Vagina (tissue), 2 donors: Measurements from ENCODE around the gene OR10A2. TPM values are rescaled to one million over a fixed set of nuclear protein-coding genes. Genes with fewer than 3 reads are reported as not detected.

Experiments
- DNase-seq, 2 donors: peaks; one replicate each; pipeline ENCODE4 v3.0.0-alpha.2; 2017; ENCODE audit errors: extremely low spot score in 2 of 2
- H3K27ac ChIP-seq: fragments of 200-600 bp; sonication (generic); one replicate; pipeline ENCODE4 v1.5.1; 2019
- H3K27me3 ChIP-seq: fragments of 200-600 bp; sonication (generic); one replicate; pipeline ENCODE4 v1.5.1; 2019
- H3K36me3 ChIP-seq, 2 donors: fragments of 200-600 bp; sonication (generic); one replicate each; pipeline ENCODE4 v1.5.1; 2017 to 2019
- H3K4me1 ChIP-seq: fragments of 200-600 bp; sonication (generic); one replicate; pipeline ENCODE4 v1.5.1; 2019
- H3K4me3 ChIP-seq, 2 donors: fragments of 200-600 bp; sonication (generic); 1 replicate in 1 of 2; 2 replicates in 1 of 2; pipeline ENCODE4 v1.5.1; 2016 to 2019
- H3K9me3 ChIP-seq: fragments of 200-600 bp; sonication (generic); one replicate; pipeline ENCODE4 v1.5.1; 2019
- CTCF ChIP-seq, 3 experiments: fragments of 450-650 bp in 2 of 3; fragments of 200-600 bp in 1 of 3; sonication (generic) in 1 of 3; IDR thresholded peaks; one replicate each; pipeline ENCODE4 v1.5.1; 2017 to 2019; ENCODE audit warnings: antibody characterized with exemption in 3 of 3, mild to moderate bottlenecking in 2 of 3, moderate library complexity in 2 of 3
- POLR2A ChIP-seq, 2 donors: fragments of 450-650 bp; IDR thresholded peaks; one replicate each; pipeline ENCODE4 v1.6.1; 2017; ENCODE audit warnings: antibody characterized with exemption in 2 of 2, mild to moderate bottlenecking in 2 of 2, moderate library complexity in 2 of 2
- POLR2AphosphoS5 ChIP-seq, 2 donors: sonication (generic); formaldehyde crosslinking; IDR thresholded peaks; one replicate each; pipeline ENCODE4 v1.9.0; 2017; ENCODE audit warnings: antibody characterized with exemption in 2 of 2, mild to moderate bottlenecking in 2 of 2, low read depth in 1 of 2; ENCODE audit not compliant: insufficient read depth in 1 of 2
- intact Hi-C: fragments of 100-400 bp; cut with DNase I; formaldehyde crosslinking; loops from one replicate; pipeline ENCODE4 v1.15.1; 2023
- total RNA-seq: library from RNA; depleted of rRNA; stranded (reverse); fragments of >200 nt; gene quantifications from one replicate; pipeline ENCODE4 v1.2.3, GENCODE V29; 2016

Gene OR10A2
- total RNA-seq, 1 donor from 2014 or later, result not detected

DNA sequence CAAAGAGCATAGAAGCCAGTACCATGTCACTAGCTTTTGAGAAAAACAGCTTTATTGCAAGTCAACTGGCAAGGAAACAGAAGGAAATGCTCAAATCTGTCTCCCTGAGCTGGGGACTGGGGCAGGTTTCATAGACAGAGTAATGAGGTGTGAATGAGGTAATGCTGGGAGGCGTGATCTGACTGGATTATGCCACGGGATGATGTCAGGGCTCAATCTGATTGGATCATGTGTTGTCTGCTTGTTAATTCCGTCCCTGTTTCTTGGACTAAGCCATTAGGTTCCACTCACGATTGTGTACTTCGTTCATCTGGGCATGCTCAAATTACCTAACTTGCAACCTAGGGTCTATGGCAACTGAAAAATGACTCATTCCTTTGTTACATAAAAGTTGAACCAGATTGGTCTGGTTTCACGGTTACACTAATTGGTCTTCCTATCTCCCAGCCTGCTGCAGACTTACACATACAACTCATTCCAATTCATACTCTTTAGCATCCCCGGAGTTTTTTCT lies 37.6 kb upstream of the OR10A2 start:
- intact Hi-C loops, result no loop called here
- Histone ChIP-seq H3K27ac (no peak overlapping the region), H3K9me3 (no peaks in the 10 kb centered on the region), H3K4me1 (no peaks in the 10 kb centered on the region), H3K27me3 (no peaks in the 10 kb centered on the region), H3K36me3 (no peaks in the 10 kb centered on the region), H3K4me3 (no peak overlapping the region)
- TF ChIP-seq POLR2A (IDR thresholded peaks at IDR 0.05) (no peak), CTCF (IDR thresholded peaks at IDR 0.05) (no peak), POLR2AphosphoS5 (IDR thresholded peaks at IDR 0.05; ENCODE audit: insufficient read depth in 1 of 2, low read depth in 1 of 2) (no peak)
- DNase-seq, result no peak

GRCh38 chr11:6828103-6828502 lies 34.8 kb upstream of the OR10A2 start:
- no peak overlapping the region for H3K4me3 ChIP-seq
- no peak overlapping the region for H3K27ac ChIP-seq
- intact Hi-C loops, result no loop called here
- TF ChIP-seq POLR2A (IDR thresholded peaks at IDR 0.05), result no peak
- TF ChIP-seq POLR2AphosphoS5 (IDR thresholded peaks at IDR 0.05; ENCODE audit: insufficient read depth in 1 of 2, low read depth in 1 of 2), result no peak
- no peak for TF ChIP-seq CTCF (IDR thresholded peaks at IDR 0.05)
- H3K4me1 ChIP-seq, result no peaks in the 10 kb centered on the region
- no peaks in the 10 kb centered on the region for H3K36me3 ChIP-seq
- no peaks in the 10 kb centered on the region for H3K27me3 ChIP-seq
- no peak for DNase-seq
- no peaks in the 10 kb centered on the region for H3K9me3 ChIP-seq

DNA sequence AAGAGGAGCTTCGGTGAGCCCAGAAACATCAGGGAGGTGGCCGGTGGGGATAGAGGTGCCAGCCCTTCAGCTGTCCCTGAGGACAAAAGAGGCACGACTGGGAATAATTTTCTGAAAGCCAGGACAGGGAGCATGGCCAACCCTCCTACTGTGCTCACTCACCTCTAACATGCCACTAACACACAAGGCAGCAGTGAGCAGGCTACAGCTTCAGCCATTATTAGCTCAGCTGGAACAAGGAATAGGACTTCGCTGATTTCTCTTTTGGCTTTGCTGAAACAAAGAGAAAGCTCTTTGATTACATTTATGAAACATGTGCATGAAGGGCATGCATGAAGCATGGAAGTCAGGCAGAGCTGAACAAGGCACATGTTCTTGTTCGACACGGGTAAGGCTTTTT lies 29.5 kb upstream of the OR10A2 start:
- DNase-seq, result no peak
- TF ChIP-seq CTCF (IDR thresholded peaks at IDR 0.05) (no peak), POLR2A (IDR thresholded peaks at IDR 0.05) (no peak), POLR2AphosphoS5 (IDR thresholded peaks at IDR 0.05; ENCODE audit: insufficient read depth in 1 of 2, low read depth in 1 of 2) (no peak)
- intact Hi-C loops, result no loop called here
- Histone ChIP-seq H3K27me3 (no peaks in the 10 kb centered on the region), H3K4me1 (no peaks in the 10 kb centered on the region), H3K9me3 (no peaks in the 10 kb centered on the region), H3K27ac (no peak overlapping the region), H3K4me3 (no peak overlapping the region), H3K36me3 (no peaks in the 10 kb centered on the region)

DNA sequence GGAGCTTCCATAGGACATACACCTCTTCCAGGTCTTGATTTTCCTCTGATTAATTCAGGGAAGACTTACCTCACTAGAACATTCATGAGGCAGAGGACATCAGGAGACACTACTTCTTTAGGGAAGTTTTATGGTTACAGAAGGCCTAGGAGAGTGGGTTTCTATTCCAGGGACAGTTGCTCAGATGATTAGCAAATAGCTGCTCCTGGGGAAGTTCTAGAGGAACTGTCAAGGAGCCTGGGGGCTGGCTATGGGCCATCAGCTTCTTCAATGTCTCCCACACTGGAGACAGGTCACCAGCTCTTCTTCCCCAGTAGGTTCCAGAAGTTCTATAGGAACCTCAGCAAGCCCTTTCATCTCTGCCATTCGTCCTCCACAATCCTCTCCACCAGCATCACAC lies 28.8 kb upstream of the OR10A2 start:
- H3K4me1 ChIP-seq, result no peaks in the 10 kb centered on the region
- DNase-seq, result no peak
- H3K9me3 ChIP-seq, result no peaks in the 10 kb centered on the region
- H3K36me3 ChIP-seq, result no peaks in the 10 kb centered on the region
- intact Hi-C loops, result no loop called here
- H3K27me3 ChIP-seq, result no peaks in the 10 kb centered on the region
- TF ChIP-seq POLR2A (IDR thresholded peaks at IDR 0.05), result no peak
- TF ChIP-seq POLR2AphosphoS5 (IDR thresholded peaks at IDR 0.05; ENCODE audit: insufficient read depth in 1 of 2, low read depth in 1 of 2), result no peak
- TF ChIP-seq CTCF (IDR thresholded peaks at IDR 0.05), result no peak
- H3K4me3 ChIP-seq, result no peak overlapping the region
- H3K27ac ChIP-seq, result no peak overlapping the region

DNA sequence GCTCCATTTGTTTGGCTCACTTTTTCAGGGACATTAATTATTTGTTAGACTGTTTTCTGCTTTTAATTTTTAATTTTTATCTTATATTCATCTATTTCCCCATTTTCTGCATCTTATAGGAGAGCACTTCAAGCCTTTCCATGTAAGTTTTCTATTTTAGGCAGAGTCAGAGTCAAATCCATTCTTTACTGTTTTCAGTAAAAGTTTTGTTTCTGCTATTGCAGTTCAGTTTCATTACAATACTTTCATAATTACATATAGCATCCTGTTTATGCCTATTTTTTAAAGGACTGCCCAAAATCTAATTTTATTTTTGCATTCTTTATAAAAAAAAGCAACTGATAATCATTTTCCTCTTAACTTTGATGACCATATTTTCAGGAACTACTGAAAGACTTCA lies 21.2 kb upstream of the OR10A2 start:
- H3K27me3 ChIP-seq, result no peaks in the 10 kb centered on the region
- H3K4me1 ChIP-seq, result no peaks in the 10 kb centered on the region
- H3K9me3 ChIP-seq, result no peaks in the 10 kb centered on the region
- intact Hi-C loops, result no loop called here
- no peak for DNase-seq
- H3K27ac ChIP-seq, result no peak overlapping the region
- no peaks in the 10 kb centered on the region for H3K36me3 ChIP-seq
- H3K4me3 ChIP-seq, result no peak overlapping the region
- no peak for TF ChIP-seq POLR2AphosphoS5 (IDR thresholded peaks at IDR 0.05; ENCODE audit: insufficient read depth in 1 of 2, low read depth in 1 of 2)
- TF ChIP-seq POLR2A (IDR thresholded peaks at IDR 0.05), result no peak
- TF ChIP-seq CTCF (IDR thresholded peaks at IDR 0.05), result no peak
